GM04504 (cell line): Measurements from ENCODE around the gene STX8.

ENCODE experiments used
- DNase-seq: peaks from one replicate; pipeline ENCODE4 v3.0.0-alpha.2; 2012; ENCODE audit warnings: low read depth

Gene STX8

GRCh38 chr17:9291912-9292560 is 283.6 kb downstream of the STX8 start:
- DNase-seq: no peak

- no peak for DNase-seq
These were observed 285.4 kb downstream of the STX8 start for GRCh38 chr17:9290226-9290613.

GRCh38 chr17:9287306-9287705 is 288.3 kb downstream of the STX8 start:
- no peak for DNase-seq

- DNase-seq: no peak
These were observed 289.2 kb downstream of the STX8 start for GRCh38 chr17:9286434-9286833.

GRCh38 chr17:9285602-9286427 is 289.8 kb downstream of the STX8 start:
- no peak for DNase-seq

GRCh38 chr17:9284884-9285283 is 290.7 kb downstream of the STX8 start:
- DNase-seq: no peak

- DNase-seq: no peak
These were observed 291.7 kb downstream of the STX8 start for GRCh38 chr17:9283909-9284308.

GRCh38 chr17:9279893-9280292 is 295.7 kb downstream of the STX8 start:
- no peak for DNase-seq

GRCh38 chr17:9274973-9275372 is 300.6 kb downstream of the STX8 start:
- no peak for DNase-seq

- DNase-seq: no peak
These were observed 301.9 kb downstream of the STX8 start for GRCh38 chr17:9273428-9274391.

GRCh38 chr17:9272501-9273200 is 303.0 kb downstream of the STX8 start:
- DNase-seq: no peak

- no peak for DNase-seq
These were observed 303.6 kb downstream of the STX8 start for GRCh38 chr17:9271989-9272388.

- DNase-seq: no peak
These were observed 304.7 kb downstream of the STX8 start for GRCh38 chr17:9270921-9271320.

- no peak for DNase-seq
These were observed 306.1 kb downstream of the STX8 start for GRCh38 chr17:9269350-9270035.

GRCh38 chr17:9268546-9268945 is 307.1 kb downstream of the STX8 start:
- no peak for DNase-seq

- DNase-seq: no peak
These were observed 308.9 kb downstream of the STX8 start for GRCh38 chr17:9266697-9267117.

- DNase-seq: no peak
These were observed 309.5 kb downstream of the STX8 start for GRCh38 chr17:9266031-9266680.

- no peak for DNase-seq
These were observed 314.3 kb downstream of the STX8 start for GRCh38 chr17:9261081-9262012.

GRCh38 chr17:9259419-9259818 is 316.2 kb downstream of the STX8 start:
- no peak for DNase-seq
